ENCODE results near the gene PUS1. TPM values are rescaled to one million over a fixed set of nuclear protein-coding genes. Genes with fewer than 3 reads are reported as not detected.
A peak's percentile ranks its signal among the peaks of the same experiment; 100 is the strongest.

Gene PUS1
- total RNA-seq, 1 experiment from 2014 or later, result 117 TPM

DNA sequence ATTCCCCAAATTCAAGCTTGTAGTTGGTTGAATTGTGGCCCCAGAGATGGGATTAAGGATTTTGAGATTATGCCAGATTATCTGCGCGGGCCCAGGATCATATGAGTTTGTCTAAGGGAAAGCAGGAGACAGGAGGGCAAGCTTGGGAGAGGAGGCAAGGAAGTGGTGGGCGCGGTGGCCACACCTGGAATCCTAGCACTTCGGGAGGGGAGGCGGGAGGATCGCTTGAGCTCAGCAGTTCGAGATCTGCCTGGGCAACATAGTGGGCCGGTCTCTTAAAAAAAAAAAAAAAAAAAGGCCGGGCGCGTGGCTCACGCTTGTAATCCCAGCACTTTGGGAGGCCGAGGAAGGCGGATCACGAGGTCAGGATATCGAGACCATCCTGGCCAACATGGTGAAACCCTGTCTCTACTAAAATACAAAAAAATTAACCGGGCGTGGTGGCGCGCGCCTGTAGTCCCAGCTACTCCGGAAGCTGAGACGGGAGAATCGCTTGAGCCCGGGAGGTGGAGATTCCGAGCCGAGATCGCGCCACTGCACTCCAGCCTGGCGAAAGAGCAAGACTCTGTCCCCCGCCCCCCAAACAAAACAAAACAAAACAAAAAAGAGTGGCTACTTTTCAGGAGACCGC, 881 bp upstream of the PUS1 start:
- Histone ChIP-seq H2BK5ac (ENCODE audit: insufficient read length, low read length) (no peak overlapping the region), H3K79me2 (ENCODE audit: insufficient read depth, low read length) (peaks cover 7% of the 10 kb centered on the region; the same call in 1 of the 2 replicates), H4K5ac (ENCODE audit: insufficient read length, low read depth, low read length) (no peak overlapping the region), H3K9ac (ENCODE audit: extremely low read depth, insufficient read length, low read length) (no peak overlapping the region), H2BK15ac (ENCODE audit: low read depth, low read length) (no peak overlapping the region), H4K91ac (ENCODE audit: insufficient read length, low read depth, low read length) (no peak overlapping the region), H3K23me2 (ENCODE audit: insufficient read length, low read depth, low read length, poor library complexity, severe bottlenecking) (peaks cover 13% of the 10 kb centered on the region), H3K27ac (ENCODE audit: insufficient read length, low read depth, low read length) (no peak overlapping the region), H3K14ac (ENCODE audit: insufficient read depth, low read length) (no peak overlapping the region), H3K79me1 (ENCODE audit: insufficient read depth, low read depth, low read length, poor library complexity, severe bottlenecking) (peaks cover 4% of the 10 kb centered on the region), H3K18ac (ENCODE audit: insufficient read length, low read depth, low read length) (no peak overlapping the region), H2AFZ (ENCODE audit: low read length) (no peak overlapping the region), H3K9me3 (ENCODE audit: control insufficient read depth, low read depth, low read length) (no peaks in the 10 kb centered on the region), H3K4me1 (ENCODE audit: insufficient read depth, low read length) (no peaks in the 10 kb centered on the region), H3K23ac (ENCODE audit: insufficient read length, low read depth, low read length) (no peak overlapping the region), H2AK5ac (ENCODE audit: insufficient read length, low read length) (no peak overlapping the region), H3K27me3 (ENCODE audit: insufficient read depth, low read length) (no peaks in the 10 kb centered on the region), H3K4ac (ENCODE audit: low read depth, low read length) (no peak overlapping the region), H3K4me2 (ENCODE audit: insufficient read depth, insufficient read length, low read length) (peak overlapping the region; percentile 59), H4K8ac (replicated peaks; ENCODE audit: insufficient read length, low read depth, low read length) (no peak overlapping the region), H4K20me1 (ENCODE audit: control insufficient read depth, insufficient read depth, insufficient read length) (no peaks in the 10 kb centered on the region), H3K56ac (ENCODE audit: insufficient read length, low read depth, low read length) (no peak overlapping the region), H2BK20ac (ENCODE audit: low read depth, low read length, poor library complexity, severe bottlenecking) (no peak overlapping the region), H2BK12ac (ENCODE audit: insufficient read length, low read depth, low read length) (no peak overlapping the region), H2BK120ac (ENCODE audit: low read depth, low read length, poor library complexity, severe bottlenecking) (peak overlapping the region; percentile 36), H3T11ph (ENCODE audit: low read length) (no peak overlapping the region)
- WGBS (ENCODE audit: extremely low coverage, insufficient read length, low lambda C conversion rate), result no CpG with 5 or more reads among the region's 33 CpGs
- Mint-ChIP-seq H3K4me3 (peak overlapping the region; percentile 74 to 87), H3K27me3 (ENCODE audit: low read depth) (peaks cover 3% of the 10 kb centered on the region), H3K4me1 (peaks cover 3 to 9% of the 10 kb centered on the region in 2 experiments), H3K27ac (no peak overlapping the region; a peak in 2 of 7 replicates), H3K9me3 (peaks cover 4 to 11% of the 10 kb centered on the region in 2 experiments; a peak in 3 of 5 replicates), H3K36me3 (ENCODE audit: insufficient read depth in 1 of 3, low read depth in 3 of 3) (peaks cover 22 to 35% (median 26%) of the 10 kb centered on the region in 3 experiments)
- peak; percentile 58 for DNase-seq
- TF ChIP-seq, protein P1, sequence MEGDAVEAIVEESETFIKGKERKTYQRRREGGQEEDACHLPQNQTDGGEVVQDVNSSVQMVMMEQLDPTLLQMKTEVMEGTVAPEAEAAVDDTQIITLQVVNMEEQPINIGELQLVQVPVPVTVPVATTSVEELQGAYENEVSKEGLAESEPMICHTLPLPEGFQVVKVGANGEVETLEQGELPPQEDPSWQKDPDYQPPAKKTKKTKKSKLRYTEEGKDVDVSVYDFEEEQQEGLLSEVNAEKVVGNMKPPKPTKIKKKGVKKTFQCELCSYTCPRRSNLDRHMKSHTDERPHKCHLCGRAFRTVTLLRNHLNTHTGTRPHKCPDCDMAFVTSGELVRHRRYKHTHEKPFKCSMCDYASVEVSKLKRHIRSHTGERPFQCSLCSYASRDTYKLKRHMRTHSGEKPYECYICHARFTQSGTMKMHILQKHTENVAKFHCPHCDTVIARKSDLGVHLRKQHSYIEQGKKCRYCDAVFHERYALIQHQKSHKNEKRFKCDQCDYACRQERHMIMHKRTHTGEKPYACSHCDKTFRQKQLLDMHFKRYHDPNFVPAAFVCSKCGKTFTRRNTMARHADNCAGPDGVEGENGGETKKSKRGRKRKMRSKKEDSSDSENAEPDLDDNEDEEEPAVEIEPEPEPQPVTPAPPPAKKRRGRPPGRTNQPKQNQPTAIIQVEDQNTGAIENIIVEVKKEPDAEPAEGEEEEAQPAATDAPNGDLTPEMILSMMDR (conservative IDR thresholded peaks at IDR 0.05), result no peak

All from H9 (cell line).